SK-N-SH treated with all-trans-retinoic acid at 6 μM for 48 hours (cell line): ENCODE data around the gene INSYN1.
"Not testable (repeated sequence)": the region's sequence is repeated elsewhere in the genome, so short reads cannot be mapped to it uniquely, and the experiment has no call there.

ENCODE experiments used
- ATAC-seq: fragments of 200-7000 bp; cut with Tn5 transposase; 3 replicates; pipeline ENCODE4 v1.9.1; 2020; ENCODE audit warnings: mild to moderate bottlenecking, moderate library complexity
- ARNTL ChIP-seq: fragments of 450-650 bp; formaldehyde crosslinking; IDR thresholded peaks from 2 replicates; pipeline ENCODE4 v1.5.0; 2020; ENCODE audit warnings: low read depth, mild to moderate bottlenecking, moderate library complexity, borderline replicate concordance
- CREB5 ChIP-seq: fragments of 250-450 bp; sonication (Bioruptor Pico); IDR thresholded peaks from 2 replicates; pipeline ENCODE4 v1.5.1; 2020; ENCODE audit warnings: low read depth, mild to moderate bottlenecking, moderate library complexity
- CSRNP3 ChIP-seq: fragments of 250-450 bp; sonication (Bioruptor Pico); IDR thresholded peaks from 2 replicates; pipeline ENCODE4 v1.5.1; 2021; ENCODE audit warnings: mild to moderate bottlenecking, moderate library complexity
- ESRRG ChIP-seq: fragments of 250-450 bp; sonication (Bioruptor Pico); IDR thresholded peaks from 2 replicates; pipeline ENCODE4 v1.6.1; 2021; ENCODE audit warnings: mild to moderate bottlenecking
- ISL1 ChIP-seq: fragments of 250-450 bp; sonication (Bioruptor Pico); IDR thresholded peaks from 2 replicates; pipeline ENCODE4 v2.1.2; 2022; ENCODE audit warnings: mild to moderate bottlenecking, moderate library complexity
- OSR1 ChIP-seq: fragments of 250-450 bp; sonication (Bioruptor Pico); IDR thresholded peaks from 2 replicates; pipeline ENCODE4 v1.8.0; 2022; ENCODE audit warnings: moderate library complexity, mild to moderate bottlenecking, inconsistent platforms
- PPARA ChIP-seq: fragments of 250-450 bp; sonication (Bioruptor Pico); IDR thresholded peaks from 2 replicates; pipeline ENCODE4 v1.5.0; 2020; ENCODE audit warnings: mild to moderate bottlenecking, borderline replicate concordance
- RARB ChIP-seq: fragments of 250-450 bp; sonication (Bioruptor Pico); IDR thresholded peaks from 2 replicates; pipeline ENCODE4 v1.8.0; 2021; ENCODE audit warnings: mild to moderate bottlenecking, moderate library complexity
- SNAI2 ChIP-seq: fragments of 250-450 bp; sonication (Bioruptor Pico); IDR thresholded peaks from 2 replicates; pipeline ENCODE4 v1.5.0; 2020; ENCODE audit warnings: mild to moderate bottlenecking, moderate library complexity
- TCF4 ChIP-seq: fragments of 250-450 bp; sonication (Bioruptor Pico); IDR thresholded peaks from 2 replicates; pipeline ENCODE4 v1.8.0; 2021; ENCODE audit warnings: mild to moderate bottlenecking, moderate library complexity, borderline replicate concordance
- TOX ChIP-seq: fragments of 250-450 bp; sonication (Bioruptor Pico); IDR thresholded peaks from 2 replicates; pipeline ENCODE4 v1.8.0; 2021; ENCODE audit warnings: mild to moderate bottlenecking, moderate library complexity, borderline replicate concordance
- TSHZ2 ChIP-seq: fragments of 250-450 bp; sonication (Bioruptor Pico); IDR thresholded peaks from 2 replicates; pipeline ENCODE4 v1.5.0; 2020; ENCODE audit warnings: mild to moderate bottlenecking, moderate library complexity
- ZC3H10 ChIP-seq: fragments of 250-450 bp; sonication (Bioruptor Pico); IDR thresholded peaks from 2 replicates; pipeline ENCODE4 v1.5.1; 2021; ENCODE audit warnings: mild to moderate bottlenecking, moderate library complexity
- ZFP3 ChIP-seq: fragments of 250-450 bp; sonication (Bioruptor Pico); IDR thresholded peaks from 2 replicates; pipeline ENCODE4 v1.5.0; 2020; ENCODE audit warnings: mild to moderate bottlenecking, moderate library complexity
- ZFP30 ChIP-seq: fragments of 450-650 bp; formaldehyde crosslinking; IDR thresholded peaks from 2 replicates; pipeline ENCODE4 v1.5.0; 2022; ENCODE audit warnings: mild to moderate bottlenecking, moderate library complexity
- ZNF565 ChIP-seq: fragments of 450-650 bp; formaldehyde crosslinking; conservative IDR thresholded peaks from 2 replicates; pipeline ENCODE4 v1.5.0; 2020; ENCODE audit warnings: low read depth, mild to moderate bottlenecking, moderate library complexity
- ZNF70 ChIP-seq: fragments of 450-650 bp; formaldehyde crosslinking; IDR thresholded peaks from 2 replicates; pipeline ENCODE4 v1.5.0; 2020; ENCODE audit warnings: mild to moderate bottlenecking, moderate library complexity
- TF ChIP-seq, protein P1 (sequence below): fragments of 250-450 bp; sonication (Bioruptor Pico); IDR thresholded peaks from 2 replicates; pipeline ENCODE4 v1.8.0; 2020; ENCODE audit warnings: mild to moderate bottlenecking, moderate library complexity, borderline replicate concordance
- TF ChIP-seq, protein P2 (sequence below): fragments of 250-450 bp; sonication (Bioruptor Pico); IDR thresholded peaks from 2 replicates; pipeline ENCODE4 v1.8.0; 2021; ENCODE audit warnings: low read depth, mild to moderate bottlenecking, moderate library complexity, borderline replicate concordance

Gene INSYN1

GRCh38 chr15:73704869-73705645 is 48.1 kb downstream of the INSYN1 start:
- ATAC-seq, result peak; percentile 85
- TF ChIP-seq ZNF70 (CRISPR knock-in tag) (no peak), ZFP3 (CRISPR knock-in tag) (no peak), CREB5 (CRISPR knock-in tag) (no peak), ZC3H10 (CRISPR knock-in tag) (no peak), OSR1 (CRISPR knock-in tag) (no peak), CSRNP3 (CRISPR knock-in tag) (no peak), ZFP30 (CRISPR knock-in tag) (no peak), ESRRG (CRISPR knock-in tag) (no peak), ISL1 (CRISPR knock-in tag) (no peak), ZNF565 (CRISPR knock-in tag) (no peak), RARB (CRISPR knock-in tag) (no peak), TOX (CRISPR knock-in tag) (no peak), PPARA (no peak), TSHZ2 (CRISPR knock-in tag) (no peak), TCF4 (CRISPR knock-in tag) (no peak), ARNTL (CRISPR knock-in tag) (no peak), SNAI2 (CRISPR knock-in tag) (no peak)
- TF ChIP-seq, protein P1, sequence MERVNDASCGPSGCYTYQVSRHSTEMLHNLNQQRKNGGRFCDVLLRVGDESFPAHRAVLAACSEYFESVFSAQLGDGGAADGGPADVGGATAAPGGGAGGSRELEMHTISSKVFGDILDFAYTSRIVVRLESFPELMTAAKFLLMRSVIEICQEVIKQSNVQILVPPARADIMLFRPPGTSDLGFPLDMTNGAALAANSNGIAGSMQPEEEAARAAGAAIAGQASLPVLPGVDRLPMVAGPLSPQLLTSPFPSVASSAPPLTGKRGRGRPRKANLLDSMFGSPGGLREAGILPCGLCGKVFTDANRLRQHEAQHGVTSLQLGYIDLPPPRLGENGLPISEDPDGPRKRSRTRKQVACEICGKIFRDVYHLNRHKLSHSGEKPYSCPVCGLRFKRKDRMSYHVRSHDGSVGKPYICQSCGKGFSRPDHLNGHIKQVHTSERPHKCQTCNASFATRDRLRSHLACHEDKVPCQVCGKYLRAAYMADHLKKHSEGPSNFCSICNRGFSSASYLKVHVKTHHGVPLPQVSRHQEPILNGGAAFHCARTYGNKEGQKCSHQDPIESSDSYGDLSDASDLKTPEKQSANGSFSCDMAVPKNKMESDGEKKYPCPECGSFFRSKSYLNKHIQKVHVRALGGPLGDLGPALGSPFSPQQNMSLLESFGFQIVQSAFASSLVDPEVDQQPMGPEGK (CRISPR knock-in tag), result no peak
- TF ChIP-seq, protein P2, sequence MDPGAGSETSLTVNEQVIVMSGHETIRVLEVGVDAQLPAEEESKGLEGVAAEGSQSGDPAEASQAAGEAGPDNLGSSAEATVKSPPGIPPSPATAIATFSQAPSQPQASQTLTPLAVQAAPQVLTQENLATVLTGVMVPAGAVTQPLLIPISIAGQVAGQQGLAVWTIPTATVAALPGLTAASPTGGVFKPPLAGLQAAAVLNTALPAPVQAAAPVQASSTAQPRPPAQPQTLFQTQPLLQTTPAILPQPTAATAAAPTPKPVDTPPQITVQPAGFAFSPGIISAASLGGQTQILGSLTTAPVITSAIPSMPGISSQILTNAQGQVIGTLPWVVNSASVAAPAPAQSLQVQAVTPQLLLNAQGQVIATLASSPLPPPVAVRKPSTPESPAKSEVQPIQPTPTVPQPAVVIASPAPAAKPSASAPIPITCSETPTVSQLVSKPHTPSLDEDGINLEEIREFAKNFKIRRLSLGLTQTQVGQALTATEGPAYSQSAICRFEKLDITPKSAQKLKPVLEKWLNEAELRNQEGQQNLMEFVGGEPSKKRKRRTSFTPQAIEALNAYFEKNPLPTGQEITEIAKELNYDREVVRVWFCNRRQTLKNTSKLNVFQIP (CRISPR knock-in tag), result no peak

DNA sequence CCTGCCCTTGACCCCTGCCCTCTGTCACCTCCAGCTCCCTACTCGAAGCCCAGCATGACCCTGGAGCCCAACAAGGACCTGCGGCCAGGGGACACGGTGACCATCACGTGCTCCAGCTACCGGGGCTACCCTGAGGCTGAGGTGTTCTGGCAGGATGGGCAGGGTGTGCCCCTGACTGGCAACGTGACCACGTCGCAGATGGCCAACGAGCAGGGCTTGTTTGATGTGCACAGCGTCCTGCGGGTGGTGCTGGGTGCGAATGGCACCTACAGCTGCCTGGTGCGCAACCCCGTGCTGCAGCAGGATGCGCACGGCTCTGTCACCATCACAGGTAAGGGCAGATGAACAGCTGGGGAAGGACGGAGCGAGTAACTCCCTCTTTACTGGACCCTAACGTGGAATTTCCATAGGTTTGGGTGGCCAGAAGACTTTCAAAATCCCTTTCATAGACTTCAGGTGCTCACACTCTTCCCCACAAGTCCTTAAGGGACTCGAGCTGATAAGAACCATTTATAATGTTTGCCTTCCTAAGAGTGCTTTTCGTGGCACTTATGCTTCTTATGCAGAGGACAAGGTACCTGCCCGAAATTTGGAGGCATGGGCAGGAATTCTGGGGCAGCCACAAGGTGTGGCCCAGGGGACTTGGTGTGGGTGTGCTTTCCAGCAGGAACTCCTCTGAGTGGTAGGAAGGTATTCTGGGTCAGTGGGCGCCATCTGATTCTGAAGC is 48.8 kb downstream of the INSYN1 start:
- peak; percentile 20; the same call in 2 of the 3 replicates for ATAC-seq

- not testable (repeated sequence) for ATAC-seq
Measured at GRCh38 chr15:73703601-73704000, 49.5 kb downstream of the INSYN1 start.

DNA sequence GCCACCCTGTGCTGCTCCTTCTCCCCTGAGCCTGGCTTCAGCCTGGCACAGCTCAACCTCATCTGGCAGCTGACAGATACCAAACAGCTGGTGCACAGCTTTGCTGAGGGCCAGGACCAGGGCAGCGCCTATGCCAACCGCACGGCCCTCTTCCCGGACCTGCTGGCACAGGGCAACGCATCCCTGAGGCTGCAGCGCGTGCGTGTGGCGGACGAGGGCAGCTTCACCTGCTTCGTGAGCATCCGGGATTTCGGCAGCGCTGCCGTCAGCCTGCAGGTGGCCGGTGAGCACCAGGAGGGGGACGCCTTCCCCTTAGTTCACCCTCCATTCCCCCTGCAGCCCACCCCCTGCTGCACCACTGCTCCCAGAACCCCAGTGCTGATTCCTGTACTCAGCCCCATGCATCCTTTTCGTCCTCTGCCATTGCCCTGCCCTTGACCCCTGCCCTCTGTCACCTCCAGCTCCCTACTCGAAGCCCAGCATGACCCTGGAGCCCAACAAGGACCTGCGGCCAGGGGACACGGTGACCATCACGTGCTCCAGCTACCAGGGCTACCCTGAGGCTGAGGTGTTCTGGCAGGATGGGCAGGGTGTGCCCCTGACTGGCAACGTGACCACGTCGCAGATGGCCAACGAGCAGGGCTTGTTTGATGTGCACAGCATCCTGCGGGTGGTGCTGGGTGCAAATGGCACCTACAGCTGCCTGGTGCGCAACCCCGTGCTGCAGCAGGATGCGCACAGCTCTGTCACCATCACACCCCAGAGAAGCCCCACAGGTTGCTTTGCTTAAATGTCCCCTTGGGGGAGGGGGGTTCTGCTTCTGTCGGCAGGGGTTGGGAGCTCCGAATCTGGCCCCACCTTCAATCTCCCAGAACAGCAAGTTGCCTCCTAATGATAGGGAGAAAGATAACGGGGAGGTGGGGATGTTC is 50.6 kb downstream of the INSYN1 start:
- not testable (repeated sequence) for ATAC-seq
